Uterine smooth muscle cell (primary cell): ENCODE results near the gene FRMD4B. TPM values are rescaled to one million over a fixed set of nuclear protein-coding genes. Genes with fewer than 3 reads are reported as not detected.

Experiments used
- total RNA-seq: library from RNA; depleted of rRNA; stranded (reverse); fragments of >200 nt; gene quantifications from 2 replicates; pipeline ENCODE4 v1.2.3, GENCODE V29; 2014

FRMD4B gene
- 1.9 and 7.5 TPM in 2 replicates for total RNA-seq

DNA sequence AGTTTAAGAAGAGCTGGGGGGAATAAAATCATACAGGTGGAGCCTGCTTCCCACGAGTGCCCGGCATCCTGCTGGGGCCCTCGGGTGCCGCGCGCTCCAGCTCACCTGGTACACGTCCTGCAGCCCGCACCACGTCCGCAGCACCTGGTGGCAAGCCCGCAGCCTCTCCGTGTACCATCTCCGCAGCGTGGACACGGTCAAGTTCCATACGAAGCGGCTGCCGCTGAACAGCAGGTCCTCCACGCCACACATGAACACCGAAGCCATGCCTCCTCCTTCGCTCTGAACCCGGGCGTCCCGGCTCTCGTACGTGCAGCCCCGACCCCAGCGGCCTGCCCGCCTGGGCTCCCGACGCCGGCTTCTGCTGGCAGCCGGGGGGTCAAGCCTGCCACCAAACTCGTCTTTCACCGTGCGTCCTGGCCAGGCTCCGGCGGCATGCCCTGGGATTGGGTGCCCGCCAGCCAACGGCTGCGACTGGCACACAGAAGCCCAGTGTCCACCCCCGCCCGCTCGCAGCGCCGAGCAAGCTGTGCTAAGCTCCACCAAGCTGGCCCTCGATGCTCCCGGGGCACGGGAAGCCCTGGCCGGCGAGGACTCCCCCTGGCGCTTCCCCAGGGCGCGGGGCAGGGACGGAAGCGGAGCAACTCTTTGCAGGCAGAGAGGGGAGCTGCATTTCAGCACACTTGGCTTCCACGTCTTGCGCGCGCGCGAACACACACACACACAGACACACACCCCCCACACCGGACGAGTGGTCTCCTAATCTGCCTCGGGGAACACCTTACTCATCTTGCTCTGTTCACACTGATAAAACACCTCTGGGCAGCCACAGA lies at the start of gene FRMD4B:
Gene FRMD4B (minus strand): TSS at position 366 of the 833 bp plus-strand sequence. CDS start 99 bp downstream, at position 267.

GRCh38 chr3:69122403-69122802 lies 263.5 kb downstream of the FRMD4B start, which contains the start of gene LMOD3:
Gene LMOD3 (minus strand): TSS chr3:69122595. CDS start chr3:69122386, 209 bp downstream.

